GM04504 (cell line): ENCODE results near the gene SNTB2.
"Not testable (repeated sequence)": the region's sequence is repeated elsewhere in the genome, so short reads cannot be mapped to it uniquely, and the experiment has no call there.

ENCODE experiments used
- DNase-seq: peaks from one replicate; pipeline ENCODE4 v3.0.0-alpha.2; 2012; ENCODE audit warnings: low read depth

SNTB2 gene

GRCh38 chr16:69186642-69187445 is at the start of gene SNTB2:
Gene SNTB2 (plus strand): TSS chr16:69187164. CDS start chr16:69187167, 3 bp downstream.
- peak; percentile 72 for DNase-seq

GRCh38 chr16:69138608-69139007 is 48.4 kb upstream of the SNTB2 start:
- no peak for DNase-seq

GRCh38 chr16:69139464-69139863 is 47.5 kb upstream of the SNTB2 start:
- DNase-seq = not testable (repeated sequence)

- DNase-seq = no peak
These were observed 46.0 kb upstream of the SNTB2 start for GRCh38 chr16:69141014-69141413.

GRCh38 chr16:69141936-69142335 is 45.0 kb upstream of the SNTB2 start:
- DNase-seq = no peak

- no peak for DNase-seq
These were observed 43.8 kb upstream of the SNTB2 start for GRCh38 chr16:69143116-69143515.

- no peak for DNase-seq
These were observed 41.3 kb upstream of the SNTB2 start for GRCh38 chr16:69145658-69146057.

- DNase-seq = not testable (repeated sequence)
These were observed 37.3 kb upstream of the SNTB2 start for GRCh38 chr16:69149621-69150020.

GRCh38 chr16:69150146-69150865 is 36.7 kb upstream of the SNTB2 start:
- DNase-seq = peak; percentile 60

GRCh38 chr16:69157196-69157595 is 29.8 kb upstream of the SNTB2 start:
- DNase-seq = no peak

GRCh38 chr16:69160192-69160591 is 26.8 kb upstream of the SNTB2 start:
- DNase-seq = no peak

- no peak for DNase-seq
These were observed 21.4 kb upstream of the SNTB2 start for GRCh38 chr16:69165584-69165983.

GRCh38 chr16:69166221-69166833 is 20.6 kb upstream of the SNTB2 start:
- no peak for DNase-seq

- no peak for DNase-seq
These were observed 19.7 kb upstream of the SNTB2 start for GRCh38 chr16:69166946-69167930.

- DNase-seq = no peak
These were observed 17.9 kb upstream of the SNTB2 start for GRCh38 chr16:69169051-69169450.

GRCh38 chr16:69169607-69170352 is 17.2 kb upstream of the SNTB2 start:
- no peak for DNase-seq

GRCh38 chr16:69171325-69172084 is 15.5 kb upstream of the SNTB2 start:
- no peak for DNase-seq

- DNase-seq = peak; percentile 60
These were observed 10.7 kb upstream of the SNTB2 start for GRCh38 chr16:69176033-69176800.

GRCh38 chr16:69179328-69180010 is 7.5 kb upstream of the SNTB2 start:
- DNase-seq = peak; percentile 87
